CD4-positive, alpha-beta T cell (primary cell): ENCODE results near the gene FAM53A. TPM values are rescaled to one million over a fixed set of nuclear protein-coding genes. Genes with fewer than 3 reads are reported as not detected.

ENCODE experiments used
- ATAC-seq: fragments of 200-7000 bp; cut with Tn5 transposase; one replicate; pipeline ENCODE4 v1.10.0; 2022; ENCODE audit warnings: mild to moderate bottlenecking; ENCODE audit not compliant: poor library complexity
- CTCF ChIA-PET: fragments of 350-600 bp; sonication (Branson Sonifier 250); formaldehyde crosslinking; loops from one replicate; lab custom pipeline; 2021; ENCODE audit warnings: antibody characterized with exemption, inconsistent platforms; lab: Charles Lee
- POLR2A ChIA-PET: fragments of 350-600 bp; sonication (Branson Sonifier 250); formaldehyde crosslinking; loops from one replicate; lab custom pipeline; 2021; ENCODE audit warnings: antibody characterized with exemption, inconsistent platforms; lab: Charles Lee
- DNase-seq, 14 experiments: peaks; one replicate each; pipeline ENCODE4 v3.0.0-alpha.2; 2013 to 2020; ENCODE audit warnings: mixed read lengths in 2 of 14
- H3K27ac ChIP-seq, 2 donors: one replicate each; pipeline versions ENCODE4 v1.5.1 to v1.7.0; 2013; ENCODE audit warnings: low read length in 2 of 2, low read depth in 1 of 2, mild to moderate bottlenecking in 1 of 2
- H3K27me3 ChIP-seq, 2 experiments: 1 replicate in 1 of 2; 2 replicates in 1 of 2; pipeline versions ENCODE4 v1.6.1 to v1.7.0; 2013; ENCODE audit warnings: low read length in 2 of 2, control low read depth in 1 of 2, mild to moderate bottlenecking in 1 of 2, moderate library complexity in 1 of 2; ENCODE audit not compliant: insufficient read depth in 2 of 2, control insufficient read depth in 1 of 2
- H3K36me3 ChIP-seq: one replicate; pipeline ENCODE4 v1.6.1; 2013; ENCODE audit warnings: low read length, control low read depth; ENCODE audit not compliant: insufficient read depth
- H3K4me1 ChIP-seq: one replicate; pipeline ENCODE4 v1.6.1; 2013; ENCODE audit warnings: low read length, control low read depth; ENCODE audit not compliant: insufficient read depth
- H3K4me3 ChIP-seq: one replicate; pipeline ENCODE4 v1.5.1; 2013; ENCODE audit warnings: mild to moderate bottlenecking, low read length, moderate library complexity
- H3K9me3 ChIP-seq, 2 experiments: 1 replicate in 1 of 2; 2 replicates in 1 of 2; pipeline versions ENCODE4 v1.6.1 to v1.7.0; 2013; ENCODE audit warnings: low read length in 2 of 2, mild to moderate bottlenecking in 2 of 2, control low read depth in 1 of 2, moderate library complexity in 1 of 2; ENCODE audit not compliant: control insufficient read depth in 1 of 2, insufficient read depth in 1 of 2
- H3K27ac Mint-ChIP-seq: one replicate; pipeline ENCODE4 v1.8.0; 2020; ENCODE audit warnings: mixed read lengths
- H3K27me3 Mint-ChIP-seq: one replicate; pipeline ENCODE4 v1.8.0; 2021; ENCODE audit warnings: mixed read lengths
- H3K36me3 Mint-ChIP-seq: one replicate; pipeline ENCODE4 v1.8.0; 2021; ENCODE audit warnings: low read depth, mixed read lengths
- H3K4me1 Mint-ChIP-seq: one replicate; pipeline ENCODE4 v1.8.0; 2021; ENCODE audit warnings: low read depth, mixed read lengths
- H3K4me3 Mint-ChIP-seq: one replicate; pipeline ENCODE4 v1.8.0; 2020; ENCODE audit warnings: mild to moderate bottlenecking, mixed read lengths
- H3K9me3 Mint-ChIP-seq: one replicate; pipeline ENCODE4 v1.8.0; 2020; ENCODE audit warnings: mixed read lengths
- intact Hi-C, 2 experiments: fragments of 100-400 bp; cut with DNase I in 1 of 2; cut with micrococcal nuclease in 1 of 2; formaldehyde crosslinking; loops; one replicate each; pipeline versions ENCODE4 v1.15.1 to v1.9.0; 2023 to 2025; cut with DNase I, micrococcal nuclease
- total RNA-seq, 174 experiments: library from RNA in 2 of 174; stranded (reverse) in 2 of 174; gene quantifications; one replicate each; pipeline ENCODE4 v1.2.3 and lab custom pipeline; 2021 to 2026
- TF ChIP-seq, protein P1 (sequence below): fragments of 200-600 bp; IDR thresholded peaks from one replicate; pipeline ENCODE4 v1.8.0; 2022; ENCODE audit warnings: antibody characterized with exemption, mild to moderate bottlenecking

Gene FAM53A
- total RNA-seq, 2 experiments from 2014 or later = 0.93 to 2.4 TPM

DNA sequence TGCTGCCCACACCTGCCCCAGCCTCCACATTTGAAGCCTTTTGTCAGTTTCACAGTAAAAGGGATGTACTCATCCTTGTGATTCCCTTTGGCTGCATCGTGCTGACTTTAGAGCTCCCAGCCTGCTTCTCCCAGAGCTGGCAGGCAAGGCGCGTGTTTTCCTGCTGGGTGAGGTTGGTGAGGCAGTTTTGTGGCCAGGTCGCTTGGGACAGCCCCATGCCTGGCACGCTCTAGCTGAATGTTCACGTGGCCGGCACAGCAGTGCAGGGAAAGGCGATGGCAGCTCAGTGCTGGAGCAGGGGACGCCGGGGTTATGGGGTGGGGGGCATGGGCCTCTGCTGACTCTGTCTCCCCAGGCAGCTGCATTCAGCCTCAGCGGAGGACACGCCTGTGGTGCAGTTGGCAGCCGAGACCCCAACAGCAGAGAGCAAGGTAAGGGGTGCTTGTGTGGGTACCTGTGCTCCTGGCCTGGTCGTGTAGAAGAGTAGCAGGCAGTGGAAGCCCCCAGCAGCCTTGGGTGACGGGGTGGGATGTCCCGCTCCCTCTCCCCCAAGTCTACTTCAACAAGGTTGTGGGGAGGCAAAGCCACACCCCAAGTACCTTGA, 46.5 kb upstream of the FAM53A start:
- H3K9me3 Mint-ChIP-seq = no peaks in the 10 kb centered on the region
- no peak overlapping the region for H3K27ac ChIP-seq
- H3K9me3 ChIP-seq = no peaks in the 10 kb centered on the region
- DNase-seq (no peak), ATAC-seq (no peak)
- H3K4me1 ChIP-seq = peaks cover 54% of the 10 kb centered on the region
- no peak overlapping the region for H3K27ac Mint-ChIP-seq
- no peak overlapping the region for H3K4me3 ChIP-seq
- peaks cover 85% of the 10 kb centered on the region for H3K36me3 ChIP-seq
- no peaks in the 10 kb centered on the region for H3K27me3 Mint-ChIP-seq
- TF ChIP-seq, protein P1, sequence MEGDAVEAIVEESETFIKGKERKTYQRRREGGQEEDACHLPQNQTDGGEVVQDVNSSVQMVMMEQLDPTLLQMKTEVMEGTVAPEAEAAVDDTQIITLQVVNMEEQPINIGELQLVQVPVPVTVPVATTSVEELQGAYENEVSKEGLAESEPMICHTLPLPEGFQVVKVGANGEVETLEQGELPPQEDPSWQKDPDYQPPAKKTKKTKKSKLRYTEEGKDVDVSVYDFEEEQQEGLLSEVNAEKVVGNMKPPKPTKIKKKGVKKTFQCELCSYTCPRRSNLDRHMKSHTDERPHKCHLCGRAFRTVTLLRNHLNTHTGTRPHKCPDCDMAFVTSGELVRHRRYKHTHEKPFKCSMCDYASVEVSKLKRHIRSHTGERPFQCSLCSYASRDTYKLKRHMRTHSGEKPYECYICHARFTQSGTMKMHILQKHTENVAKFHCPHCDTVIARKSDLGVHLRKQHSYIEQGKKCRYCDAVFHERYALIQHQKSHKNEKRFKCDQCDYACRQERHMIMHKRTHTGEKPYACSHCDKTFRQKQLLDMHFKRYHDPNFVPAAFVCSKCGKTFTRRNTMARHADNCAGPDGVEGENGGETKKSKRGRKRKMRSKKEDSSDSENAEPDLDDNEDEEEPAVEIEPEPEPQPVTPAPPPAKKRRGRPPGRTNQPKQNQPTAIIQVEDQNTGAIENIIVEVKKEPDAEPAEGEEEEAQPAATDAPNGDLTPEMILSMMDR = no peak
- ChIA-PET CTCF (interaction anchor here (0.7 to 2.1 kb wide), 2 partner anchors 37 to 49 kb away, joined by 3 to 32 read pairs; no protein-coding TSS in a partner anchor), POLR2A (interaction anchor here (12.1 kb wide), 1 partner anchor 39 kb away, joined by 128 read pairs; no protein-coding TSS in a partner anchor)
- H3K36me3 Mint-ChIP-seq = peaks cover 88% of the 10 kb centered on the region
- H3K4me3 Mint-ChIP-seq = no peak overlapping the region
- H3K27me3 ChIP-seq = no peaks in the 10 kb centered on the region
- peaks cover 21% of the 10 kb centered on the region for H3K4me1 Mint-ChIP-seq
- intact Hi-C loops = no loop called here

DNA sequence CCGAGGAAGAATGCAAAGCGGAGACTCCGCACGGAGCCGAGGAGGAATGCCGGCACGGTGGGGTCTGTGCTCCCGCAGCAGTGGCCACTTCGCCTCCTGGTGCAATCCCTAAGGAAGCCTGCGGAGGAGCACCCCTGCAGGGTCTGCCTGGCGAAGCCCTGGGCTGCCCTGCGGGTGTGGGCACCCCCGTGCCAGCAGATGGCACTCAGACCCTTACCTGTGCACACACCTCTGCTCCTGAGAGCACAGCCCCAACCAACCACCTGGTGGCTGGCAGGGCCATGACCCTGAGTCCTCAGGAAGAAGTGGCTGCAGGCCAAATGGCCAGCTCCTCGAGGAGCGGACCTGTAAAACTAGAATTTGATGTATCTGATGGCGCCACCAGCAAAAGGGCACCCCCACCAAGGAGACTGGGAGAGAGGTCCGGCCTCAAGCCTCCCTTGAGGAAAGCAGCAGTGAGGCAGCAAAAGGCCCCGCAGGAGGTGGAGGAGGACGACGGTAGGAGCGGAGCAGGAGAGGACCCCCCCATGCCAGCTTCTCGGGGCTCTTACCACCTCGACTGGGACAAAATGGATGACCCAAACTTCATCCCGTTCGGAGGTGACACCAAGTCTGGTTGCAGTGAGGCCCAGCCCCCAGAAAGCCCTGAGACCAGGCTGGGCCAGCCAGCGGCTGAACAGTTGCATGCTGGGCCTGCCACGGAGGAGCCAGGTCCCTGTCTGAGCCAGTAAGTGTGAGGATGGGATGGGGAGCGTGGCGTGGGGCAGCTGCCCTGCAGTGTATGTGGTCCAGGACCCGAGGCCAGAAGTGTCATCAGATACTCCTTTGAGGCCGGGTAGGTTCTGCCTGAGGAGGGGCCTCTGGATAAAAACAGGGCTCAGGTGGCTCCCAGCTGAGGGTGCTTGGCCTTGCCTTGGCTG, 44.2 kb upstream of the FAM53A start:
- peaks cover 82% of the 10 kb centered on the region for H3K36me3 Mint-ChIP-seq
- H3K27ac Mint-ChIP-seq = no peak overlapping the region
- H3K9me3 Mint-ChIP-seq = no peaks in the 10 kb centered on the region
- CTCF ChIA-PET = interaction anchor here (0.9 to 7.0 kb wide), 2 partner anchors 35 to 45 kb away, joined by 3 to 84 read pairs; no protein-coding TSS in a partner anchor
- POLR2A ChIA-PET = interaction anchor here (12.1 kb wide), 1 partner anchor 37 kb away, joined by 128 read pairs; no protein-coding TSS in a partner anchor
- no peaks in the 10 kb centered on the region for H3K27me3 ChIP-seq
- intact Hi-C loops = loop anchor here in 1 of 2 experiments (10.0 kb wide), 1 partner anchor 1346 kb away; the partner anchor contains the start of genes HTT and HTT-AS
- H3K4me3 Mint-ChIP-seq = no peak overlapping the region
- TF ChIP-seq, protein P1 = no peak
- DNase-seq = peak in 1 of 14 experiments; percentile 29
- H3K36me3 ChIP-seq = peaks cover 71% of the 10 kb centered on the region
- H3K27ac ChIP-seq = no peak overlapping the region
- no peak for ATAC-seq
- H3K27me3 Mint-ChIP-seq = no peaks in the 10 kb centered on the region
- H3K9me3 ChIP-seq = no peaks in the 10 kb centered on the region
- H3K4me3 ChIP-seq = no peak overlapping the region
- H3K4me1 Mint-ChIP-seq = peaks cover 41% of the 10 kb centered on the region
- H3K4me1 ChIP-seq = peaks cover 77% of the 10 kb centered on the region
